Mucosa of rectum (tissue), 2 donors: ENCODE data around the gene UBAP1L.
A peak's percentile ranks its signal among the peaks of the same experiment; 100 is the strongest.

Source experiments
- H3K27ac ChIP-seq, 2 donors: one replicate each; pipeline ENCODE4 v1.7.0; 2013; ENCODE audit warnings: inconsistent platforms in 2 of 2, low read depth in 2 of 2, low read length in 2 of 2
- H3K27me3 ChIP-seq, 2 donors: one replicate each; pipeline ENCODE4 v1.7.0; 2013; ENCODE audit warnings: low read length in 2 of 2; ENCODE audit not compliant: control insufficient read depth in 2 of 2, insufficient read depth in 2 of 2
- H3K36me3 ChIP-seq, 2 donors: one replicate each; pipeline ENCODE4 v1.7.0; 2013; ENCODE audit warnings: low read length in 2 of 2; ENCODE audit not compliant: control insufficient read depth in 2 of 2, insufficient read depth in 2 of 2
- H3K4me1 ChIP-seq, 2 donors: one replicate each; pipeline ENCODE4 v1.7.0; 2013; ENCODE audit warnings: low read length in 2 of 2, mild to moderate bottlenecking in 1 of 2; ENCODE audit not compliant: control insufficient read depth in 2 of 2, insufficient read depth in 2 of 2
- H3K4me3 ChIP-seq, 2 donors: one replicate each; pipeline ENCODE4 v1.7.0; 2013; ENCODE audit warnings: low read length in 2 of 2
- H3K9ac ChIP-seq, 2 donors: one replicate each; pipeline ENCODE4 v1.7.0; 2013; ENCODE audit warnings: low read length in 2 of 2, low read depth in 1 of 2, mild to moderate bottlenecking in 1 of 2
- H3K9me3 ChIP-seq, 2 donors: one replicate each; pipeline ENCODE4 v1.7.0; 2013; ENCODE audit warnings: low read length in 2 of 2; ENCODE audit not compliant: control insufficient read depth in 2 of 2
- donor health status: healthy.
- donor health status: Normal muscosa, but diverticular disease.

The UBAP1L gene

GRCh38 chr15:65067645-65068402 lies 47.2 kb downstream of the UBAP1L start, which contains the start of gene RASL12:
TSS of gene RASL12 (minus strand) at chr15:65067991. CDS start at chr15:65067835, 156 bp downstream.
- peak within 1 kb of the TSS in 1 of 2 donors; percentile 63 for H3K9ac ChIP-seq
- H3K36me3 ChIP-seq = no peaks in the 10 kb centered on the region
- peaks cover 10 to 11% of the 10 kb centered on the region in 2 donors for H3K4me1 ChIP-seq
- no peaks in the 10 kb centered on the region for H3K9me3 ChIP-seq
- peak within 1 kb of the TSS; percentile 62 to 74 for H3K27ac ChIP-seq
- peak within 1 kb of the TSS; percentile 55 to 69 for H3K4me3 ChIP-seq
- peaks cover 10 to 13% of the 10 kb centered on the region in 2 donors for H3K27me3 ChIP-seq

GRCh38 chr15:65067317-65067644 lies 47.7 kb downstream of the UBAP1L start:
- no peaks in the 10 kb centered on the region for H3K9me3 ChIP-seq
- H3K4me3 ChIP-seq = peak overlapping the region; percentile 55 to 69
- peak overlapping the region in 1 of 2 donors; percentile 63 for H3K9ac ChIP-seq
- H3K27me3 ChIP-seq = peaks cover 10 to 13% of the 10 kb centered on the region in 2 donors
- H3K27ac ChIP-seq = peak overlapping the region; percentile 59 to 74
- peaks cover 10 to 11% of the 10 kb centered on the region in 2 donors for H3K4me1 ChIP-seq
- H3K36me3 ChIP-seq = no peaks in the 10 kb centered on the region

- H3K36me3 ChIP-seq = no peaks in the 10 kb centered on the region
- H3K27ac ChIP-seq = peak overlapping the region; percentile 62 to 74
Measured at GRCh38 chr15:65066635-65067316, 48.2 kb downstream of the UBAP1L start.

GRCh38 chr15:65066001-65066634 lies 48.9 kb downstream of the UBAP1L start:
- peak overlapping the region in 1 of 2 donors; percentile 69 for H3K4me3 ChIP-seq
- H3K36me3 ChIP-seq = no peaks in the 10 kb centered on the region
- peaks cover 5 to 12% of the 10 kb centered on the region in 2 donors for H3K4me1 ChIP-seq
- no peaks in the 10 kb centered on the region for H3K9me3 ChIP-seq
- H3K27ac ChIP-seq = peak overlapping the region; percentile 62 to 74
- H3K27me3 ChIP-seq = peaks cover 10 to 13% of the 10 kb centered on the region in 2 donors
- H3K9ac ChIP-seq = no peak overlapping the region

More at GRCh38 chr15:65066635-65067316, 48.2 kb downstream of the UBAP1L start:
- peaks cover 10 to 13% of the 10 kb centered on the region in 2 donors for H3K27me3 ChIP-seq
- peak overlapping the region; percentile 14 to 63 for H3K9ac ChIP-seq
- peaks cover 7 to 10% of the 10 kb centered on the region in 2 donors for H3K4me1 ChIP-seq
- no peaks in the 10 kb centered on the region for H3K9me3 ChIP-seq
- H3K4me3 ChIP-seq = peak overlapping the region; percentile 55 to 69

- H3K9me3 ChIP-seq = no peaks in the 10 kb centered on the region
- H3K36me3 ChIP-seq = peaks cover 0 to 3% of the 10 kb centered on the region in 2 donors
- H3K4me3 ChIP-seq = no peak overlapping the region
- no peak overlapping the region for H3K9ac ChIP-seq
- peaks cover 2 to 4% of the 10 kb centered on the region in 2 donors for H3K4me1 ChIP-seq
- no peak overlapping the region for H3K27ac ChIP-seq
- H3K27me3 ChIP-seq = peaks cover 10 to 13% of the 10 kb centered on the region in 2 donors
Measured at GRCh38 chr15:65062726-65063125, 52.3 kb downstream of the UBAP1L start.

- Histone ChIP-seq H3K36me3 (peaks cover 0 to 5% of the 10 kb centered on the region in 2 donors), H3K27me3 (peaks cover 5 to 8% of the 10 kb centered on the region in 2 donors), H3K9me3 (no peaks in the 10 kb centered on the region), H3K27ac (no peak overlapping the region), H3K9ac (no peak overlapping the region), H3K4me3 (no peak overlapping the region), H3K4me1 (peaks cover 4 to 7% of the 10 kb centered on the region in 2 donors)
Measured at GRCh38 chr15:65062061-65062460, 52.9 kb downstream of the UBAP1L start.

DNA sequence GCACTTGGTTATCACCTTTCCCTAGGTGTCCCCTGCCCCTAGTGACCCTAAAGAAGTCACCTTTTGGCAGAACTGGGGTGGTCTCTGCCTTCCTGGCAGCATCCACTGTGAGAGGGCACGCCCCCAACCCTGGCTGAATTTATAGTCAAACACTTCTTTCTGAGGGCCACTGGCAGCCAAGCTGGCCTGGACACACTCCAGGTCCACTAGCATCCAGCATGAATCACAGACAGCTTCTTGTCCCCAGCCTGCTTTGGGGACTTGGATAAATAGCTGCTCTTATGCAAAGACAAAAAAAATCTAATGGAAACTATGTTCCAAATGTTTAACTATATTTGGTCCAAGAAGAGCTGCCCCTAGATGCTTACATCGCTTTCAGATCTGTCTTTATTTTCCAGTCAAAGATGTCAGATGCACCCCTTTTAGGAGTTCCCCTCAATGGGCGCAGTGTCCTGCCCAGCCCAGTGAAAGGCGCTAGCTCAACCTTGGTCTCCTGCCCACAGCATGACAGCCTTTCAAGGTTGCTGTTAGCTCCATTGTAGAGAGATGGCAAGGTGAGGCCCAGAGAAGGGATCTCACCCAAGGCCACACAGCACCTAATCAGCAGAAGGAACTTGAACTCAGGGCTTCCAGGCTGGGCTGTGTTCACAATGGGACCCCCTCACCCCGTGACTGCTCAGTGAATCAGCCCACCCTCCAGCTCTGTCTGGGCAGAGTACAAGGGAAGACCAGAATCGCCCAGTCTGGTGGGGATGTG lies 54.2 kb downstream of the UBAP1L start:
- no peaks in the 10 kb centered on the region for H3K9me3 ChIP-seq
- peak overlapping the region; percentile 17 to 30 for H3K27ac ChIP-seq
- H3K27me3 ChIP-seq = peaks cover 0 to 2% of the 10 kb centered on the region in 2 donors
- H3K4me3 ChIP-seq = no peak overlapping the region
- H3K9ac ChIP-seq = no peak overlapping the region
- peaks cover 5 to 10% of the 10 kb centered on the region in 2 donors for H3K4me1 ChIP-seq
- peaks cover 0 to 7% of the 10 kb centered on the region in 2 donors for H3K36me3 ChIP-seq

DNA sequence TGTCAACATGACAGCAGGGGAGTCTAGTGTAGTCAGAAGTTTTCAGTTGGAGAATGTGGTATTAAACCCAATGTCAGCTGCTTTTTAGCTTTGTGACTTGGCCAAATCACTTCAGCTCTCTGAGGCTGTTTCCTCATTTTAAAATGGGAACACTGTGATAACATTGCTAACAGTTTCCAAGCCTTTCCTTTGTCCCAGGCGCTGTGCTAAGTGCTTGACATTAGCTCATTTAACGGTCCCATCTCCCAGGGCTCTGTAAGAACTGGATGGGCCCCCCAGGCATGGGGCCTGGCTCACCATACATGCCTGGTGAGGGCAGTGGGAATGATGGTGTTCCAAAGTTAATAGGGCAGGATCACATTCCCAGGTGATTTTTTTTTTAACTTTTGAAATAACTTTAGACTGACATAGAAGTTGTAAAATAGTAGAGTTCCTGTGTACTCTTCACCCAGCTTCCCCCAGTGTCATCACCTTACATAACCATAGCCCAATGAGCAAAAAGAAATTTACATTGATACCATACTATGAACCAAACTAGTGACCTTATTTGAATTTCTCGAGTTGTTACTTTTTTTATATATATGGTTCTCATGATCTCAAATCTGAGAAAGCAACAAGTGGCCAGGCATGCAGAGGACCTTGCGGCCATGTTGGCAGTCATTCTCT lies 54.9 kb downstream of the UBAP1L start:
- H3K9me3 ChIP-seq = no peaks in the 10 kb centered on the region
- no peak overlapping the region for H3K9ac ChIP-seq
- H3K36me3 ChIP-seq = peaks cover 0 to 7% of the 10 kb centered on the region in 2 donors
- no peaks in the 10 kb centered on the region for H3K27me3 ChIP-seq
- H3K4me1 ChIP-seq = peaks cover 10% of the 10 kb centered on the region in 2 donors
- H3K4me3 ChIP-seq = no peak overlapping the region
- H3K27ac ChIP-seq = peak overlapping the region in 1 of 2 donors; percentile 31

DNA sequence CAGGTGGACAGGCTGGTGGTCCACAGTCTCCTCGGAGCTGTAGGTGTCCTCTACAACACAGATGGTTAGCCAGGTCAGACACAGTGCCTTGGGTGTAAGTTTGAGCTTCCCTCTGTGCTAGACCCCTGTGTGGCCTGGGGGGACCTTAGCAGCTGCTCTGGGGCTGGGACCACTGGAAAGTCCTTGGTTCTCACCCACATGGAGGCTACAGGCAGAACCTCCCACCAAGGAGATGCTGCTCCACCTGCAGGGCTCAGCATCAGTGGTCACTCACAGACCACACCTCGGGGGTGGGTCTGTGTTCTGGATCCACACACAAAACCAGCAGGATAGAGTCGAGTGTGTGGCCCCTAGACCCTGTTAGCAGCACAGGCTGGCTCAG lies 55.6 kb downstream of the UBAP1L start:
- Histone ChIP-seq H3K9ac (no peak overlapping the region), H3K27ac (no peak overlapping the region), H3K4me1 (peaks cover 15 to 16% of the 10 kb centered on the region in 2 donors), H3K4me3 (no peak overlapping the region), H3K27me3 (no peaks in the 10 kb centered on the region), H3K36me3 (peaks cover 0 to 7% of the 10 kb centered on the region in 2 donors), H3K9me3 (no peaks in the 10 kb centered on the region)
